Heart left ventricle (tissue), 13 donors: ENCODE results near the gene LRMDA.

Source experiments
- CTCF ChIP-seq, 12 donors: fragments of 200-600 bp; sonication (generic) in 4 of 12; IDR thresholded peaks; one replicate each; pipeline versions ENCODE4 v1.5.0 to v1.8.0; 2018 to 2022; ENCODE audit warnings: antibody characterized with exemption in 12 of 12, mild to moderate bottlenecking in 5 of 12
- POLR2A ChIP-seq, 2 donors: fragments of 450-650 bp; IDR thresholded peaks; one replicate each; pipeline ENCODE4 v1.6.1; 2017; ENCODE audit warnings: antibody characterized with exemption in 2 of 2, mild to moderate bottlenecking in 2 of 2, moderate library complexity in 2 of 2
- donor health status: ischemic (EF 13 %, LVEDD 7.1; RV severe dilation, severe dysfunction).
- donor health status: DM: no; HTN: yes; CAD: no.
- donor health status: DM: no; HTN: no; CAD: no.
- donor health status: ischemic (EF 25% LVEDD 6.9; RV normal size, moderate dysfunction).
- donor health status: ischemic (EF 25% LVEDD 5.7; RV mildly dilated, moderate dysfunction).
- donor health status: ischemic (EF 35%, LVEDD 5.7; RV mildly dilated, moderate dysfunction).
- donor health status: nonischemic (EF 11% LVEDD 7.7; RV severe dilation, severe dysfunction).
- donor health status: DM: yes; HTN: yes; CAD: no.
- donor health status: PGD.
- donor health status: ischemic (EF 29% LVEDD 5.4; RV normal size, mild dysfunction).
- donor health status: nonischemic (EF 23%, LVEDD 6.1; RV moderate dilation, normal function).

DNA sequence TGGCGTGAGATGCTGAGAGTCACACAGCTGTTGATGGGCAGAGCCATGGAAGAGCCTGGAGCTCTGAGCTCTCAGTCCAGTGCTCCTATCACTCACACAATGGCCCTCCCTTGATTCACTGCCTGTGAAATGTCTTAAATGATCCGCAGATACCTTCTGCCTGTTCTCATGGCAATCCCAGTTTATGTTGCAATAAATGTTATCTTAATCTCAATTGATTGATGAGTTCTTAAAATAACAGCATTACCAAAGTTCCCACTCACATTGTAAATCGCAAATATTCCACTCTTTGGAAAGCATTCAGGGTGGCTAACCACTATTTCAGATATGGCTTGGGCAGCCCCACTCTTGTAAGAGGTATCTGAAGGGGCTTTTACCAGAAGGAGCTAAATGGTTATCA lies 865.5 kb downstream of the LRMDA start:
- TF ChIP-seq CTCF (IDR thresholded peaks at IDR 0.05) (no peak), POLR2A (IDR thresholded peaks at IDR 0.05) (no peak)
